K562 (cell line): ENCODE data around the gene NDRG4. TPM values are rescaled to one million over a fixed set of nuclear protein-coding genes. Genes with fewer than 3 reads are reported as not detected.
A peak's percentile ranks its signal among the peaks of the same experiment; 100 is the strongest.

ENCODE experiments used
- PRDM10 ChIP-seq: fragments of 450-650 bp; IDR thresholded peaks from 2 replicates; pipeline ENCODE4 v1.6.1; 2018; ENCODE audit not compliant: partially characterized antibody
- SPI1 ChIP-seq: IDR thresholded peaks from 2 replicates; pipeline ENCODE4 v1.6.1; 2011; ENCODE audit warnings: low read depth, low read length, control low read depth, borderline replicate concordance
- SRF ChIP-seq, 2 experiments: fragments of 250-450, 450-650 bp in 1 of 2; sonication (Bioruptor Pico) in 1 of 2; sonication (generic) in 1 of 2; formaldehyde crosslinking; IDR thresholded peaks; 2 replicates each; pipeline versions ENCODE4 v1.5.0 to v1.5.1; 2020 to 2022; ENCODE audit warnings: mild to moderate bottlenecking in 1 of 2, missing genetic modification reagents in 1 of 2
- ZNF609 ChIP-seq: sonication (generic); formaldehyde crosslinking; IDR thresholded peaks from 2 replicates; pipeline ENCODE4 v1.8.1; 2023; ENCODE audit warnings: missing genetic modification reagents, mild to moderate bottlenecking, borderline replicate concordance
- ZNF79 ChIP-seq: fragments of 250-450 bp; sonication (Bioruptor Pico); IDR thresholded peaks from 2 replicates; pipeline ENCODE4 v1.4.0; 2020; ENCODE audit warnings: low read depth, mild to moderate bottlenecking, moderate library complexity
- polyA plus RNA-seq, 8 experiments: library from polyadenylated mRNA; depleted of rRNA in 4 of 8; stranded (reverse) in 5 of 8; unstranded in 3 of 8; fragments of >200 nt; fragmentation: Nextera tagmentation in 2 of 8; fragmentation: Illumina TruSeq in 1 of 8; extraction: Ambion mirVana in 2 of 8; extraction: Trizol in 1 of 8; gene quantifications; 2 replicates each; pipeline versions ENCODE4 v1.2.1 to v1.2.3, GENCODE V29; 2011 to 2014; ENCODE audit warnings: inconsistent platforms in 1 of 8, missing spikeins in 1 of 8
- total RNA-seq, 7 experiments: library from RNA; depleted of rRNA in 6 of 7; stranded (reverse); fragments of >200 nt in 6 of 7; fragmentation: Illumina TruSeq in 2 of 7; extraction: Trizol in 2 of 7; gene quantifications; 2 replicates each; pipeline versions ENCODE4 v1.2.1 to v1.2.3, GENCODE V29; 2011 to 2021; ENCODE audit warnings: low replicate concordance in 1 of 7
- TF ChIP-seq, protein P1 (sequence below): fragments of 450-650 bp; IDR thresholded peaks from 2 replicates; pipeline ENCODE4 v1.6.1; 2016
- TF ChIP-seq, protein P2 (sequence below): fragments of 200-800 bp; sonication (Bioruptor generic); IDR thresholded peaks from 2 replicates; pipeline ENCODE4 v1.6.1; 2017; ENCODE audit warnings: missing genetic modification characterization, missing compliant biosample characterization

Gene NDRG4
- total and polyA plus RNA-seq, 9 of the 15 experiments (the other 6 are each of a cell fraction or from before 2014, with no cell fraction given) = 0.06 to 0.95 (median 0.28) TPM

DNA sequence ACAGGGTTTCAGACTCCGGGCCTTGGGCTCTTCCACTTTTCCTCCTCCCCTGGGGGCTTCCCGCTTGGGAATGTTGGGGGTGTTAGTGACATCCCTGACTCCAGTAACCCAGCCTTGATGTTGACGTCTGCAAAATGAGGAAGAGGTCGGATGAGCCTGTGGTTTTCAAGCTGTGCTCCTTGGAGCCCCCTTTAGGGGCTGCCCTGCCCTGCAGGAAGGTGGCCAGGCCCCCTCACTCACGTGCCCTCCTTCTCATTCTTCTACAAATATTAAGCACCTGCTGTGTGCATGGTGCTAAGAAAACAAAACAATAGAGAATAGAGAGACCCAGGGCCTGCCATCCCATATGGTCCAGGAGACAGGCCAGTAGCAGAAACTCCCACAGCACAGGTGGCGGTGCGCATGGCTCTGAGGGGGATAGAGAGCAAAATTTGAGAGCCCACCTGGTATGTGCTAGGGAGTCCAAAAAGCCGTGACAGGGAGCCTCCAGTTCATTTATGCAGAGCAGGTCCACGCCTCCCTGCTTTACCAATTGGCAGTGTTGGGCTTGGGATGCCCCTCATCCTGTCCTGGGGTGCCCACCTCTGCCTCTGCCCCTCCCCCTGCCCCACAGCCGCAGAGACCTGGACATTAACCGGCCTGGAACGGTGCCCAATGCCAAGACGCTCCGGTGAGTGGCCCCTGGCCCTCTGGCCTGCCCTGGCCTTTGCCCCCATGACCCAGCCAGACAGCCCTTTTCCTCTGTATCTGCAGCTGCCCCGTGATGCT lies 7.4 kb downstream of the NDRG4 start (continued):
- TF ChIP-seq, protein P1, sequence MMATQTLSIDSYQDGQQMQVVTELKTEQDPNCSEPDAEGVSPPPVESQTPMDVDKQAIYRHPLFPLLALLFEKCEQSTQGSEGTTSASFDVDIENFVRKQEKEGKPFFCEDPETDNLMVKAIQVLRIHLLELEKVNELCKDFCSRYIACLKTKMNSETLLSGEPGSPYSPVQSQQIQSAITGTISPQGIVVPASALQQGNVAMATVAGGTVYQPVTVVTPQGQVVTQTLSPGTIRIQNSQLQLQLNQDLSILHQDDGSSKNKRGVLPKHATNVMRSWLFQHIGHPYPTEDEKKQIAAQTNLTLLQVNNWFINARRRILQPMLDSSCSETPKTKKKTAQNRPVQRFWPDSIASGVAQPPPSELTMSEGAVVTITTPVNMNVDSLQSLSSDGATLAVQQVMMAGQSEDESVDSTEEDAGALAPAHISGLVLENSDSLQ = no peak
- TF ChIP-seq SPI1 = peak; percentile 88
- TF ChIP-seq ZNF79 (CRISPR knock-in tag) = no peak
- TF ChIP-seq, protein P2, sequence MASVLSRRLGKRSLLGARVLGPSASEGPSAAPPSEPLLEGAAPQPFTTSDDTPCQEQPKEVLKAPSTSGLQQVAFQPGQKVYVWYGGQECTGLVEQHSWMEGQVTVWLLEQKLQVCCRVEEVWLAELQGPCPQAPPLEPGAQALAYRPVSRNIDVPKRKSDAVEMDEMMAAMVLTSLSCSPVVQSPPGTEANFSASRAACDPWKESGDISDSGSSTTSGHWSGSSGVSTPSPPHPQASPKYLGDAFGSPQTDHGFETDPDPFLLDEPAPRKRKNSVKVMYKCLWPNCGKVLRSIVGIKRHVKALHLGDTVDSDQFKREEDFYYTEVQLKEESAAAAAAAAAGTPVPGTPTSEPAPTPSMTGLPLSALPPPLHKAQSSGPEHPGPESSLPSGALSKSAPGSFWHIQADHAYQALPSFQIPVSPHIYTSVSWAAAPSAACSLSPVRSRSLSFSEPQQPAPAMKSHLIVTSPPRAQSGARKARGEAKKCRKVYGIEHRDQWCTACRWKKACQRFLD (CRISPR knock-in tag) = no peak
- no peak for TF ChIP-seq SRF (CRISPR knock-in tag; IDR thresholded peaks at IDR 0.05)
- no peak for TF ChIP-seq ZNF609 (CRISPR knock-in tag)
- peak; percentile 20 for TF ChIP-seq PRDM10
